Measurements from ENCODE around the gene MEX3D.

The MEX3D gene

DNA sequence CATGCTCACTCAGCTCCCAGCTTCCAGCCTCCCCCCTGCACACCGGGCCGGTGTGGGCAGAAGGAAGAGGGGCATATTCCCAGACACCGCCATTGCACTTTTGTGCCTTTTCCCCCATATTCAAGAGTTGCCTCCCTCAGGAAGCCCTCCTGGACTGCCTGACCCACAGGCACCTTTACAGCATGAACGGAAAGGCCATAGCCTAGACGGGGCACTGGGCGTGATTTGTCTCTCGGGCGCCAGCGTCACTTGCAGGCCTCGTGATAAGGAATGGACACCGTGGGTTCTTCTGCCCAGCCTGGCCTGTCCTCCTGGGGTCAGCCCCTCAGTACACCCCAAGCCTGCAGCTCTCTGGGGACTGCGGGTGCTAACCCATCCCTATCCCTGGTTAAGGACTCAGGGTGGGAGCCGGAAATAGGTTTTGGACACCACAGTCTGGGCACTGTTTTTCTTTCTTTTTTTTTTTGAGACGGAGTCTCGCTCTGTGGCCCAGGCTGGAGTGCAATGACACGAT is 38.1 kb upstream of the MEX3D start:
- DNase-seq (ENCODE audit: low spot score): no peak
- Histone ChIP-seq H3K27ac (peak overlapping the region; percentile 83 to 93), H3K4me3 (peak overlapping the region; percentile 88)
- TF ChIP-seq, protein P1, sequence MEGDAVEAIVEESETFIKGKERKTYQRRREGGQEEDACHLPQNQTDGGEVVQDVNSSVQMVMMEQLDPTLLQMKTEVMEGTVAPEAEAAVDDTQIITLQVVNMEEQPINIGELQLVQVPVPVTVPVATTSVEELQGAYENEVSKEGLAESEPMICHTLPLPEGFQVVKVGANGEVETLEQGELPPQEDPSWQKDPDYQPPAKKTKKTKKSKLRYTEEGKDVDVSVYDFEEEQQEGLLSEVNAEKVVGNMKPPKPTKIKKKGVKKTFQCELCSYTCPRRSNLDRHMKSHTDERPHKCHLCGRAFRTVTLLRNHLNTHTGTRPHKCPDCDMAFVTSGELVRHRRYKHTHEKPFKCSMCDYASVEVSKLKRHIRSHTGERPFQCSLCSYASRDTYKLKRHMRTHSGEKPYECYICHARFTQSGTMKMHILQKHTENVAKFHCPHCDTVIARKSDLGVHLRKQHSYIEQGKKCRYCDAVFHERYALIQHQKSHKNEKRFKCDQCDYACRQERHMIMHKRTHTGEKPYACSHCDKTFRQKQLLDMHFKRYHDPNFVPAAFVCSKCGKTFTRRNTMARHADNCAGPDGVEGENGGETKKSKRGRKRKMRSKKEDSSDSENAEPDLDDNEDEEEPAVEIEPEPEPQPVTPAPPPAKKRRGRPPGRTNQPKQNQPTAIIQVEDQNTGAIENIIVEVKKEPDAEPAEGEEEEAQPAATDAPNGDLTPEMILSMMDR (IDR thresholded peaks at IDR 0.05): no peak

DNA sequence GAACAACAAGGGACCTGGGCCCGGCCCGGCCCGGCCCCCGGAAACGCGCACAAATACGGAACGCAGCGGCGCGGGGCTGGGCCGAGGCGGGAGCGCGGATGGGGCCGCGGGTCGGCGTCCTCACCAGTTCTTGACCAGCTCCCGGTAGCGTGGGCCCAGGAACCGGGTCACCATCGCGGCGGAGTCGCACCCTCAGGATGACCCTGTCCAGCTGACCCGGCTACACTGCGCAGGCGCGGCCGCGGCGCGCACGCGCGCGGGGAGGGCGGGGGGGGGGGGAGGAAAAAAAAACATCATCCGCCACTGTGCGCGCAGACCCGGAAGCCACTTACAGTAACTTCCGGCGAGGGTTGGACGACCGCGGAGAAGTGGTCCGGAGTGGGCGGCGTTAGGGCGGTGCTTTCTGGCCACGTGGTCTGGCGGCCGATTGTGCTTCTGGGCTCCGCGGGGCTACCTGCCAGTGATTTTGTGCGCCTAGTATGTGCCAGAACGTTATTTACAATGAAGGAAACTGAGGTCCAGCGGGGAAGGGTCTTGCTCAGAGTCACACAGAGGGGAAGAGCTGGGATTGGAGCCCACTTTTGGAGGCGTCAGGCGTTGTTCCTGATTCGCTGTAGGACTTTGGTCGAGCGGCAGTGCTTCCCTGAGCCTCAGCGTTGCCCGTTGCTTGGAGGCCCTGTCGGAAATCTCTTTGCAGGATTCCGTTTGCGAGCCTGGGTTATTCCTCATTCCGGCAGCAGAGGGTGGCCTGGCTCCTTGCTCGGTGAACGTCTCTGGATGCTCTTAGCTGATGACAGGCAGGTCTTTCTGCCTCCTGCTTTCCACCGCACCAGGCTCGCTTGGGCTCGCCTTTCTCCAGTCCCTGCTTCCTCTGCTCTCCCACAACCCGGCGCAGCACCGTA is 37.4 kb upstream of the MEX3D start, which contains the start of gene UQCR11:
Gene UQCR11, minus strand, starts transcription at position 227 of the 902 bp plus-strand sequence. Its CDS starts 53 bp downstream, at position 174.
- peak within 1 kb of the TSS; percentile 83 to 93 for H3K27ac ChIP-seq
- H3K4me3 ChIP-seq: peak within 1 kb of the TSS; percentile 88

DNA sequence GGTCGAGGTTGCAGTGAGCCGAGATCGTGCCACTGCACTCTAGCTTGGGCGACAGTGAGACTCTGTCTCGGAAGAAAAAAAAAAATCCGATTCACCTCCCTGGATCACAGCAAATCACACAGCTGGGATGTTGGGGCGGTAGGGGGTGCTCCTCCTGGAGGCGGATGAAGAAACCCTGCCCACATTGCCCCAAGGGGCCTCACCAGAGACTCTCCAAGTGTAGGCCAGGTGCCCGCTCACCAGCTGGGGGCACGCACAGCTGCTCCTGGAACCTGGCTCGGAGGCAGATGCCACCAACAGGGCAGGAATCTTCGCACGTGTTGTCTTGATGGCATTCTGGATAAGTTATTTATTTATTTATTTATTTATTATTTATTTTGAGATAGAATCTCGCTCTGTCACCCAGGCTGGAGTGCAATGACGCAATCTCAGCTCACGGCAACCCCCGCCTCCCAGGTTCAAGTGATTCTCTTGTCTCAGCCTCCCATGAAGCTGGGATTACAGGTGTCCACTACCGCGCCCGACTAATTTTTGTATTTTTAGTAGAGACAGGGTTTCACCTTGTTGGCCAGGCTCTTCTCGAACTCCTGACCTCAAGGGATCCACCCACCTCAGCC is 34.1 kb upstream of the MEX3D start:
- DNase-seq (ENCODE audit: low spot score): no peak
- H3K4me3 ChIP-seq: no peak overlapping the region
- H3K27ac ChIP-seq: no peak overlapping the region
- TF ChIP-seq, protein P1 (IDR thresholded peaks at IDR 0.05): no peak

More for the DNA sequence above, 37.4 kb upstream of the MEX3D start, which contains the start of gene UQCR11:
- TF ChIP-seq, protein P1 (IDR thresholded peaks at IDR 0.05): peak; percentile 23
- DNase-seq (ENCODE audit: low spot score): peak; percentile 95

DNA sequence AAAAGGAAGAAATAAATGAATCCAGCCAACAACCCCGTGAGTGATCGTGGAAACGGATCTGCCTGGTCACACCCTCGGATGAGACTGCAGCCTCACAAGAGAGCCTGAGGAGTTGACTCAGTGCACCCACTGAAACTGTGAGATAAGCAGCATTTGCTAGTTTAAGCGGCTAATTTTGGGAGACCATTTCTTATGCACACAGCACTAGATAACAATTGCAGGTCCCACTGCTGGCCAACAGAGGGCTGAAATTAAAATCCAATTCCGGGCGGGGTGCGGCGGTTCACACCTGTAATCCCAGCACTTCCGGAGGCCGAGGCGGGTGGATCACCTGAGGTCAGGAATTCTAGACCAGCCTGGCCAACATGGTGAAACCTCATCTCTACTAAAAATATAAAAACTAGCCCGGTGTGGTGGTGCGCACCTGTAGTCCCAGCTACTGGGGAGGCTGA is 33.5 kb upstream of the MEX3D start:
- Histone ChIP-seq H3K27ac (no peak overlapping the region), H3K4me3 (no peak overlapping the region)
- DNase-seq (ENCODE audit: low spot score): no peak
- TF ChIP-seq, protein P1 (IDR thresholded peaks at IDR 0.05): no peak

DNA sequence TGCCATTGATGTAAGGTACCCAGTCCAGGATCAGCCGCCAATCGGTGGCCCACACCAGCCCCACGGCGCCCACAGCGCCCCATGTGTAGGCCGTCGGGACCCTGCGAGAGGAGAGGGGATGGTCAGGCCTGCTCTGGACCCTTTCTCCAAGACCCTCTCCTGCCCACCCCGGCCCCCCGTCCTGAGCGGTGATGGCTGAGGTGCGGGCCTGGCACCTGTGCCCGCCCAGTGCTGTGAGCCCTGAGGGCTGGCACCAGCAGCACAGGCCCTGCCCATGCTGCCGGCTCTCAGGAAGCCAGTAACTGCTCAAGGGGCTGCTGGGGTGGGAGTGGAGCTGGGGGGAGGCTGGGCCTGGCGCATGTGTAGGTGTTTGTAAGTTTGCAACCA is 31.3 kb upstream of the MEX3D start:
- no peak for DNase-seq (ENCODE audit: low spot score)
- TF ChIP-seq, protein P1 (IDR thresholded peaks at IDR 0.05): no peak
- no peak overlapping the region for H3K27ac ChIP-seq
- H3K4me3 ChIP-seq: no peak overlapping the region

DNA sequence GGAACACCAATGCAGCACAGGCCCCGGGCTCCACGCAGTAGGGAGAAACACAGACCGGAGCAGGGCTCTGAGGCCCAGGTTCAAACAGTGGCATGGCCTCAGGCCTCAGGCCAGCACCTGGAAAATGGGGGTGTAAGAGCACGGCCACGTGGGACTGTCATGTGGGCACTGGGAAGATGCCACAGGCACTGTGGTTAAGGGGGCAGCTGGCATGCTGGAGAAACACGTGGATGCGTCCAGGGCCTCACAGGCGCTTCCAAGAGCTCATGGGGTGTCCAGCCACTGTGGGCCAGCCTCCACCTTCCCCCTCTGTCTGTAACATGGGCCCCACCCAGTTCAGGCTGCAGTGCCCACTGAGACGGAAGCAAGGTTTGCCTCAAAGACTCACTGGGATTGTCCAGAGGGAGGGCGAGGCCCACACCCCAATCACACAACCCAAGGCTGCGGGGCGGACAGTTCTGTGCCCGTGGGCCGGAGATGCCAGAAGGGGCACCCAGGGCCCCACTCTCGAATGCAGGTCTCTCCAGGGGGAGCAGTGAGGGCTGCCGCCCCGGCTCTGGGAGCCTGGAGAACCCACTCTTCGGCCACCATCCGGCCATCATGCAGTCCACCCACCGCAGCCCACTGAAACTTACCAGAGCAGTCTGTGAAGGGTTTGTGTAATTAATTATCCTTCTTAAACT is 30.8 kb upstream of the MEX3D start:
- no peak for DNase-seq (ENCODE audit: low spot score)
- TF ChIP-seq, protein P1 (IDR thresholded peaks at IDR 0.05): no peak
- H3K27ac ChIP-seq: no peak overlapping the region
- no peak overlapping the region for H3K4me3 ChIP-seq

All from coronary artery (tissue), 2 donors.